ENCODE data around the gene RAD51D. TPM values are rescaled to one million over a fixed set of nuclear protein-coding genes. Genes with fewer than 3 reads are reported as not detected.
A peak's percentile ranks its signal among the peaks of the same experiment; 100 is the strongest.
"Not testable (repeated sequence)": the region's sequence is repeated elsewhere in the genome, so short reads cannot be mapped to it uniquely, and the experiment has no call there.

RAD51D gene
- total RNA-seq, 2 donors from 2014 or later, result 27.8 to 68.3 TPM

DNA sequence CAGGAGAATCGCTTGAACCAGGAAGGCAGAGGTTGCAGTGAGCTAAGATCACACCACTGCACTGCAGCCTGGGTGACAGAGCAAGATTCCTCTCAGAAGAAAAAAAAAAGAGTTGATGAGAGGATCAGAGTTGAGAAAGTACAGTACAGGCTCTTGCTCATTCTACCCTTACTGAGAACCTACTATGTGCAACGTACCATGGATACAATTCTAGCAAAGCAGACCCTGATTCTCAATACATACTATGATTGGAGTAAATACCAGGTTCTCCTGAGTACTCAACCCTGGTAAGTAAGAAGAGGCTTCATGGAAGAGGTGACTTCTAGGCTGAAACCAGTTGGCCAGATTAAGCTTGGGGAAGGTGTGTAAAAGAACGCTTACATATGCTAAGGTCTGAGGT lies 57.4 kb downstream of the RAD51D start:
- Mint-ChIP-seq H3K27ac (peak overlapping the region; percentile 90 to 93), H3K36me3 (peaks cover 34% of the 10 kb centered on the region), H3K4me1 (ENCODE audit: low read depth in 2 of 2) (peaks cover 53 to 62% of the 10 kb centered on the region in 2 donors), H3K27me3 (no peaks in the 10 kb centered on the region), H3K4me3 (peak overlapping the region; percentile 80), H3K9me3 (peaks cover 4% of the 10 kb centered on the region)
- ATAC-seq, result no peak
- no peak for DNase-seq (ENCODE audit: low spot score)

DNA sequence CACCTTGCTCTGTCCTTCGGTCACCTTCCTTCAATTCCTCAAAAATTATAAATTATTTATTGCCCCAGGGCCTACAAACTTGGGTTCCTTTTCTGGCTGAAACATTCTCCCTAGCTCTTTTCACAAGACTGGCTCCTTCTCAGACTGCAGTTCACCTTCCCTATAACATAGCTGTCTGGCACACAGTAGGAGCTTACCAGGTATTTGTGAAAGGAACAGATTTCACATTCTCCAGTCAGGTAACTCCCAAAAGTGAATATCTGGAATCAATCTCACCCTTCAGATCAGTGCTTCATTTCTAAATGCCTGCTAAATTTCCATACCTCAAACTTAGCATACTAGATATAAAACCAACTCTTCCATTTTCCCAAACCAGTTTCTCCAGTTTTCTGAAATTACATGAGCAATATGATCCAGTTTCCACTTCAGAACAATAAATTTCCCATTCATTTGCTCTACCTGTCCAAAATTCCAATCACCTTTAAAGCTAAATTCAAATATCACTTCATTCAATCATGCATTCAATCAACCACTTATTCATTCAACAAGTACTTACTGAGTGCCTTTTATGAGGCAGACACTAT lies 62.2 kb downstream of the RAD51D start:
- Mint-ChIP-seq H3K9me3 (peaks cover 4% of the 10 kb centered on the region), H3K36me3 (peaks cover 33% of the 10 kb centered on the region), H3K4me1 (ENCODE audit: low read depth in 2 of 2) (peaks cover 48 to 51% of the 10 kb centered on the region in 2 donors), H3K4me3 (no peak overlapping the region), H3K27ac (peak overlapping the region; percentile 3 to 42), H3K27me3 (no peaks in the 10 kb centered on the region)
- DNase-seq (ENCODE audit: low spot score), result no peak
- ATAC-seq, result no peak

GRCh38 chr17:35056013-35056412 lies 63.6 kb downstream of the RAD51D start:
- no peak overlapping the region for H3K4me3 Mint-ChIP-seq
- H3K9me3 Mint-ChIP-seq, result peaks cover 4% of the 10 kb centered on the region
- H3K27me3 Mint-ChIP-seq, result no peaks in the 10 kb centered on the region
- peaks cover 28% of the 10 kb centered on the region for H3K36me3 Mint-ChIP-seq
- H3K27ac Mint-ChIP-seq, result peak overlapping the region; percentile 3 to 42
- ATAC-seq (no peak), DNase-seq (ENCODE audit: low spot score) (no peak)
- peaks cover 56% of the 10 kb centered on the region in 2 donors for H3K4me1 Mint-ChIP-seq (ENCODE audit: low read depth in 2 of 2)

GRCh38 chr17:35053204-35053603 lies 66.5 kb downstream of the RAD51D start:
- Mint-ChIP-seq H3K4me1 (ENCODE audit: low read depth in 2 of 2) (peaks cover 56 to 60% of the 10 kb centered on the region in 2 donors), H3K4me3 (no peak overlapping the region), H3K9me3 (no peaks in the 10 kb centered on the region), H3K27ac (peak overlapping the region; percentile 85), H3K36me3 (peaks cover 21% of the 10 kb centered on the region), H3K27me3 (no peaks in the 10 kb centered on the region)
- DNase-seq (ENCODE audit: low spot score) (no peak), ATAC-seq (no peak)

DNA sequence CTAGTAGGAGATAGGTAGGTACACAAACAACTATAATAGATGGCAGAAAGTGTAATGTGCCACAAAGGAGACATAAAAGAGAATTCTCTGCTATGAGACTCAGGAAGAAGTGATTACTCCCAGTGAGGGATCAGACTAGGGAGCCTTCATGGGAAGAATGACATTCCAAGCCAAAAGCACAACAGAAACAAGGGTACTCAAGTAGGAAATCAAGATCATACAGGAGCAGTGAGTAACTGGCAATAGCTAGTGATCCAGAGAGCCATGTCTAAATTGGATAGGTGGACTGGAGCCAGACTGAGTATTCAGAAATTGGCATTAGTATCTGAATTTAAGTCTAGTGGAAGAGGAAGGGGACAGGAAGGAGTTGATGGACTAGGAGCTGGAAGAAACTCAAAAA lies 66.9 kb downstream of the RAD51D start:
- Mint-ChIP-seq H3K27ac (peak overlapping the region; percentile 85), H3K36me3 (peaks cover 21% of the 10 kb centered on the region), H3K9me3 (no peaks in the 10 kb centered on the region), H3K4me3 (peak overlapping the region; percentile 80), H3K27me3 (no peaks in the 10 kb centered on the region), H3K4me1 (ENCODE audit: low read depth in 2 of 2) (peaks cover 56 to 60% of the 10 kb centered on the region in 2 donors)
- ATAC-seq (no peak), DNase-seq (ENCODE audit: low spot score) (no peak)

DNA sequence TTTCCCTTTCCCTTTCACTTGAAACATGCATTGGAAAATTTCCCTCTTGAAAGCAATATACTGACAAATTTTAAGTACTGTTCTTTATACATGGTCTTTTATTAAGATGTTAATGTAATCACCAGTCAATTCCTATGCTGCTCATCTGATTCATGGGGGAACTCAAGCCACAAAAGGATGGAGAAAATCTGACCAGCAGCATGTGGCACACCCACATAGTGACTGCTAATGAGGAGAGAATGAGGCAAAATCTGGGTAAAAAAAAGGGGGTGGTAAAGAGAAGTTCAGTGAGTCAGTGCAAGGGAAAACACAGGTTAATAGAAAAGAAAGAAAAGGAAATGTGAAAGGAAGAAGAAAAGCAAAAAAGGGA lies 67.4 kb downstream of the RAD51D start:
- Mint-ChIP-seq H3K9me3 (no peaks in the 10 kb centered on the region), H3K4me1 (ENCODE audit: low read depth in 2 of 2) (peaks cover 54 to 57% of the 10 kb centered on the region in 2 donors), H3K4me3 (peak overlapping the region; percentile 80), H3K27ac (peak overlapping the region; percentile 85), H3K36me3 (peaks cover 21% of the 10 kb centered on the region), H3K27me3 (no peaks in the 10 kb centered on the region)
- DNase-seq (ENCODE audit: low spot score), result no peak
- ATAC-seq, result peak; percentile 32 to 69

GRCh38 chr17:35051579-35052240 lies 68.0 kb downstream of the RAD51D start:
- peak; percentile 67 to 69 for ATAC-seq
- no peak for DNase-seq (ENCODE audit: low spot score)
- H3K27me3 Mint-ChIP-seq, result no peaks in the 10 kb centered on the region

DNA sequence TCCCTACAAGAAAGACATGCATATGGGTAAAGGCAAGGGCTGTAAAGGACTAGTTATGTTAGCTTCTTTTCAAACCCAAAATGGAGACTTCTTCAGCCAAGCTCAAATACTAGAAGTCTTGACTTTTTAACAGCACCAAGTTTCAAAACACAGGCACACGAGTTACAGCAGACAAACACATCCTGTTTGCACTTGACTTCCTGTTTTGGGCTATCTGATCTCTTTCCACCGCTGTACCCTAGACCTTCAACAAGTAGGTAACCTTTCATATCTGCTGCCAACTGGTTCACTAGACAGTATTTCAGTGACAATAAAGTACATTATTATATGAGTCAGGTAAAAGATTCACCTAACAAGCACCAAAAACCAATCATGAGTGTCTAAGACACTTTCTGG lies 68.5 kb downstream of the RAD51D start:
- DNase-seq (ENCODE audit: low spot score) (no peak), ATAC-seq (peak; percentile 57 to 65)
- Mint-ChIP-seq H3K4me3 (peak overlapping the region; percentile 80), H3K27ac (peak overlapping the region; percentile 85), H3K4me1 (ENCODE audit: low read depth in 2 of 2) (peaks cover 60 to 67% of the 10 kb centered on the region in 2 donors), H3K9me3 (no peaks in the 10 kb centered on the region), H3K27me3 (no peaks in the 10 kb centered on the region), H3K36me3 (peaks cover 21% of the 10 kb centered on the region)

More at GRCh38 chr17:35051579-35052240, 68.0 kb downstream of the RAD51D start:
- H3K36me3 Mint-ChIP-seq, result peaks cover 21% of the 10 kb centered on the region
- peak overlapping the region; percentile 85 for H3K27ac Mint-ChIP-seq
- H3K4me1 Mint-ChIP-seq (ENCODE audit: low read depth in 2 of 2), result peaks cover 58 to 62% of the 10 kb centered on the region in 2 donors
- H3K4me3 Mint-ChIP-seq, result peak overlapping the region; percentile 80
- H3K9me3 Mint-ChIP-seq, result no peaks in the 10 kb centered on the region

GRCh38 chr17:35050170-35050569 lies 69.5 kb downstream of the RAD51D start:
- Mint-ChIP-seq H3K9me3 (no peaks in the 10 kb centered on the region), H3K36me3 (peaks cover 16% of the 10 kb centered on the region), H3K4me1 (ENCODE audit: low read depth in 2 of 2) (peaks cover 62 to 70% of the 10 kb centered on the region in 2 donors), H3K27ac (peak overlapping the region; percentile 84 to 93), H3K4me3 (peak overlapping the region; percentile 65), H3K27me3 (no peaks in the 10 kb centered on the region)
- ATAC-seq (no peak), DNase-seq (ENCODE audit: low spot score) (no peak)

- ATAC-seq (no peak), DNase-seq (ENCODE audit: low spot score) (no peak)
- Mint-ChIP-seq H3K9me3 (no peaks in the 10 kb centered on the region), H3K4me1 (ENCODE audit: low read depth in 2 of 2) (peaks cover 65 to 73% of the 10 kb centered on the region in 2 donors), H3K4me3 (peak overlapping the region; percentile 65), H3K27ac (peak overlapping the region; percentile 84 to 93), H3K27me3 (no peaks in the 10 kb centered on the region), H3K36me3 (peaks cover 16% of the 10 kb centered on the region)
Measured at GRCh38 chr17:35048685-35049379, 70.8 kb downstream of the RAD51D start.

GRCh38 chr17:35046740-35047283 lies 72.8 kb downstream of the RAD51D start:
- H3K4me3 Mint-ChIP-seq, result peak overlapping the region; percentile 78
- peaks cover 55 to 66% of the 10 kb centered on the region in 2 donors for H3K4me1 Mint-ChIP-seq (ENCODE audit: low read depth in 2 of 2)
- peak overlapping the region; percentile 81 to 98 for H3K27ac Mint-ChIP-seq
- H3K27me3 Mint-ChIP-seq, result no peaks in the 10 kb centered on the region
- no peaks in the 10 kb centered on the region for H3K9me3 Mint-ChIP-seq
- H3K36me3 Mint-ChIP-seq, result peaks cover 11% of the 10 kb centered on the region
- no peak for DNase-seq (ENCODE audit: low spot score)
- ATAC-seq, result peak; percentile 89 to 94

GRCh38 chr17:35046245-35046644 lies 73.4 kb downstream of the RAD51D start:
- Mint-ChIP-seq H3K36me3 (peaks cover 11% of the 10 kb centered on the region), H3K4me3 (peak overlapping the region; percentile 78), H3K9me3 (no peaks in the 10 kb centered on the region), H3K4me1 (ENCODE audit: low read depth in 2 of 2) (peaks cover 50 to 62% of the 10 kb centered on the region in 2 donors), H3K27ac (peak overlapping the region; percentile 81 to 98), H3K27me3 (no peaks in the 10 kb centered on the region)
- ATAC-seq (no peak), DNase-seq (ENCODE audit: low spot score) (no peak)

GRCh38 chr17:35045458-35045979 lies 74.1 kb downstream of the RAD51D start:
- H3K27me3 Mint-ChIP-seq; DNase-seq (ENCODE audit: low spot score); H3K9me3 Mint-ChIP-seq; ATAC-seq: not testable (repeated sequence)
- peak overlapping the region; percentile 81 to 98 for H3K27ac Mint-ChIP-seq
- peak overlapping the region; percentile 78 for H3K4me3 Mint-ChIP-seq
- H3K36me3 Mint-ChIP-seq, result peaks cover 11% of the 10 kb centered on the region
- H3K4me1 Mint-ChIP-seq (ENCODE audit: low read depth in 2 of 2), result peaks cover 51 to 65% of the 10 kb centered on the region in 2 donors

All from natural killer cell treated with Interleukin-12 subunit alpha and Interleukin-12 subunit beta and Interleukin-15 and Interleukin-18, amount 100 ng/mL, for 72 hours (primary cell).